HG03175 (cell line): Measurements from ENCODE around the gene RPL41.
"Not testable (repeated sequence)": the region's sequence is repeated elsewhere in the genome, so short reads cannot be mapped to it uniquely, and the experiment has no call there.

Experiments used
- ATAC-seq: cut with Tn5 transposase; IDR thresholded peaks from one replicate; pipeline ENCODE4 v1.9.1; 2021; ENCODE audit warnings: mild to moderate bottlenecking, moderate library complexity; ENCODE audit not compliant: unreplicated experiment

Gene RPL41

GRCh38 chr12:56153678-56154065, 37.2 kb downstream of the RPL41 start:
- ATAC-seq = no peak

GRCh38 chr12:56154246-56154771, 37.9 kb downstream of the RPL41 start:
- ATAC-seq = no peak

- ATAC-seq = no peak
Observed at GRCh38 chr12:56154818-56155217, 38.4 kb downstream of the RPL41 start.

GRCh38 chr12:56155256-56155845, 38.9 kb downstream of the RPL41 start:
- no peak for ATAC-seq

GRCh38 chr12:56156464-56157200, 40.2 kb downstream of the RPL41 start:
- ATAC-seq = not testable (repeated sequence)

GRCh38 chr12:56157201-56158028, 41.0 kb downstream of the RPL41 start:
- peak; percentile 47 for ATAC-seq

- ATAC-seq = peak; percentile 88
Observed at GRCh38 chr12:56158029-56158925, 41.8 kb downstream of the RPL41 start, which contains the start of gene MYL6. TSS of gene MYL6 (plus strand) at chr12:56158359. CDS start at chr12:56158402, 43 bp downstream.

- ATAC-seq = no peak
Observed at GRCh38 chr12:56158926-56159461, 42.6 kb downstream of the RPL41 start.

- ATAC-seq = no peak
Observed at GRCh38 chr12:56159482-56160192, 43.2 kb downstream of the RPL41 start.

GRCh38 chr12:56160193-56160763, 43.8 kb downstream of the RPL41 start:
- ATAC-seq = no peak

- ATAC-seq = no peak
Observed at GRCh38 chr12:56160894-56161689, 44.7 kb downstream of the RPL41 start.

- ATAC-seq = no peak
Observed at GRCh38 chr12:56161690-56162351, 45.4 kb downstream of the RPL41 start.

GRCh38 chr12:56162468-56163290, 46.2 kb downstream of the RPL41 start:
- no peak for ATAC-seq

GRCh38 chr12:56163533-56164344, 47.3 kb downstream of the RPL41 start:
- no peak for ATAC-seq

GRCh38 chr12:56164345-56164729, 47.9 kb downstream of the RPL41 start:
- no peak for ATAC-seq

GRCh38 chr12:56165369-56165768, 48.9 kb downstream of the RPL41 start:
- ATAC-seq = no peak
